Measurements from ENCODE around the gene COG5.

- no peak for TF ChIP-seq CTCF (IDR thresholded peaks at IDR 0.05)
- TF ChIP-seq POLR2A (IDR thresholded peaks at IDR 0.05), result no peak
Observed at GRCh38 chr7:107277331-107277730, 286.4 kb downstream of the COG5 start.
